Subcutaneous adipose tissue (tissue), 4 donors: ENCODE measurements around the gene TRIM65. TPM values are rescaled to one million over a fixed set of nuclear protein-coding genes. Genes with fewer than 3 reads are reported as not detected.

ENCODE experiments used
- CTCF ChIP-seq: fragments of 450-650 bp; IDR thresholded peaks from one replicate; pipeline ENCODE4 v1.5.1; 2016; ENCODE audit warnings: low read depth, mild to moderate bottlenecking, control low read depth, antibody characterized with exemption, moderate library complexity
- total RNA-seq, 4 donors: library from RNA; depleted of rRNA; stranded (reverse); fragments of >200 nt; gene quantifications; one replicate each; pipeline ENCODE4 v1.1.0, GENCODE V29; 2016

Gene TRIM65
- total RNA-seq, 4 donors from 2014 or later = 14.3 to 33.9 (median 24.7) TPM

GRCh38 chr17:75888484-75888883 is 8.3 kb downstream of the TRIM65 start:
- no peak for TF ChIP-seq CTCF

GRCh38 chr17:75885431-75885830 is 11.3 kb downstream of the TRIM65 start:
- TF ChIP-seq CTCF = no peak

- no peak for TF ChIP-seq CTCF
These were observed 14.9 kb downstream of the TRIM65 start for GRCh38 chr17:75881678-75882454.

DNA sequence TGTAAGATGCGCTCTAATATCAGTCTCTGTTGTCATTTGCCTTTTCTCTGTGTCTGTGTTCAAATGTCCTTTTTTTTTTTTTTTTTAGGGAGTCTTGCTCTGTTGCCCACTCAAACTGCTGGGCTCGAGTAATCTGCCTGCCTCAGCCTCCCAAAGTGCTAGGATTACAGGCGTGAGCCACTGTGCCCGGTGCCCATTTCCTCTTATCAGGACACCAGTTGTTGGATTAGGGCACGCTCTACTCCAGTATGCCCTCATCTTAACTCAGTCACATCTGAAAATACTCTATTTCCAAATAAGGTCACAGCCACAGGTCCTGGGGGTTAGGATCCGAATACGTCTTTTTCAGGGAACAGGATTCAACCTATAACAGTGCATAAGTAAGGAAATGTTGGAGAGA is 16.5 kb downstream of the TRIM65 start:
- TF ChIP-seq CTCF = no peak

DNA sequence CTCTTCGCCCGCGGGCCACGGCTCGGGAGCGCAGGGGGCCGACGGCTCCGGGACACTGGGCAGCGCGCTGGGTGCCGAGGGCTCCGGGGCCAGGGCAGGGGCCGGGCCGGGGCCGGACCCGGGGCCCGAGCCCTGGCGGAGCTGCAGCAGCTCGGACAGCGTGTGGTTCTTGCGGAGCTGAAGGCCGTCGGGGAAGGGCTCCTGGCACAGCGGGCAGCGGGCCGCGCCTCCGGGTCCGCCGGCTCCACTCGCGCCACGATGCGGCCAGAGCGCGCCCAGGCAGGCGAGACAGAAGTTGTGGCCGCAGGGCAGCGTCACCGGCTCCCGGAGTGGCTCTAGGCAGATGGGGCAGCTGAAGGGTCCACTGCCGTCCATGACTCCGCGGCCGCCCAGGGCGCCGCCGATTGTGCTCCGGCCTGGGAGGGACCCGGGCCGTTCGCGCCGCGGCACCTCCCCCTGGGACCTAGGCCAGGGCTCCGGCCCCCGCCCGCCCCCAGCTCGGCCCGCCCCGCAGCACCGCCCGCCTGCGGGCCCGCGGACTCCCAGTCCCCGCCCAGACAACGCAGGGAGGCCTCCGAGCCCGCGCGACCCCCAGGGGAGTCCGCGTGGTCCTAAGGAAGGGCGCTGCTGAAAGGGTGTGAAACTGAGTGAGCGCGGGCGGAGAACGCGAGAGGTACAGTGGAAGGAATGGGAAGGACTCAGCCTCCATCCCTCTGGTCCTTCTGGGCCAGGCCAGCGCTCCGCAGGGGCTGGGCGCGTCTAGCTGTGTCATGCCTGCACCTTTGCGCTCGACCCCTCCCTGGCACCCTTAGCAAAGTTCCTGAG is 18.4 kb downstream of the TRIM65 start, which contains the start of gene TRIM47:
Gene TRIM47 (minus strand): TSS at position 408 of the 825 bp plus-strand sequence. CDS start 33 bp downstream, at position 375.
- no peak for TF ChIP-seq CTCF

- TF ChIP-seq CTCF = no peak
These were observed 19.0 kb downstream of the TRIM65 start for GRCh38 chr17:75877752-75878173.
